DMS114 treated with DMSO at 0.1 percent for 48 hours (cell line): ENCODE data around the gene PTPRK.

Source experiments
- DNase-seq: peaks from one replicate; lab custom pipeline; 2025; ENCODE audit not compliant: unreplicated experiment; lab: John Stamatoyannopoulos, UW

Gene PTPRK

GRCh38 chr6:128208078-128208477 is 312.3 kb downstream of the PTPRK start:
- no peak for DNase-seq

GRCh38 chr6:128206610-128207426 is 313.6 kb downstream of the PTPRK start:
- DNase-seq = no peak

- no peak for DNase-seq
Measured at GRCh38 chr6:128204616-128205015, 315.8 kb downstream of the PTPRK start.

GRCh38 chr6:128202169-128202765 is 318.1 kb downstream of the PTPRK start:
- DNase-seq = no peak

DNA sequence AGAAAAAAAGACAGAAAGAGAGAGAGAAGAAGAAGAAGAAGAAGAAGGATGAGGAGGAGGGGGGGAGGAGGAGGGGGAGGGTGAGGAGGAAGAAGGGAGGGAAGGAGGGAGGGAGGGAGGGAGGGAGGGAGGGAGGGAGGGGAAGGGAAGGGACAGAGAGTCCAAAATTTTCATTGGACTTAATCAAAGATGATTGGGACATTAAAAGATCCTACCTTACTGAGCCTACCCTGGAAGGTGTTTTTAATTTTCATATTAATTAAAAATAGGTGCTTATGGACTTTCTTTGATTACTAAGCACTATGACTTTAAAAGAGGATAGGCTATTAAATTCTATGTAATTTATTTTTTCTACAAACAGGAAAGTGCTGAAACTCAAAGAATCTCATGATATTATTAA is 319.6 kb downstream of the PTPRK start:
- DNase-seq = no peak

DNA sequence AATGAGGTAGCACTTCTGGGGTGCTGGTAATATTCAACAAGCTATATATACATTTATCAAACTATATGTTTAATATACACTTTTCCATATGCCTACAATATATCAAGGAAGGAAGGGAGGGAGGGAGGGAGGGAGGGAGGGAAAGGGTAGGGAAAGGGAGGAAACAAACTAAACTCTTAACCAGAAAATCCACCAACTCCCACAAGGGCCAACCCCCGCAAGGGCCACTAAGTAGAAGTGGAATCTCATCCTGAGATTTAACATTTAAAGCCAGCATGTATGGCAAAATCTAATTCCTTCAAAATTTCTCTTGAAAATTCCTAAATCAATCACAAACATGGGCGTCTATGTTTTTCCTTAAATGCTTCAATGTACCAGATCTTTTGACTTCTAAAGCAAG is 320.9 kb downstream of the PTPRK start:
- DNase-seq = no peak

- no peak for DNase-seq
Measured at GRCh38 chr6:128192972-128193371, 327.4 kb downstream of the PTPRK start.

DNA sequence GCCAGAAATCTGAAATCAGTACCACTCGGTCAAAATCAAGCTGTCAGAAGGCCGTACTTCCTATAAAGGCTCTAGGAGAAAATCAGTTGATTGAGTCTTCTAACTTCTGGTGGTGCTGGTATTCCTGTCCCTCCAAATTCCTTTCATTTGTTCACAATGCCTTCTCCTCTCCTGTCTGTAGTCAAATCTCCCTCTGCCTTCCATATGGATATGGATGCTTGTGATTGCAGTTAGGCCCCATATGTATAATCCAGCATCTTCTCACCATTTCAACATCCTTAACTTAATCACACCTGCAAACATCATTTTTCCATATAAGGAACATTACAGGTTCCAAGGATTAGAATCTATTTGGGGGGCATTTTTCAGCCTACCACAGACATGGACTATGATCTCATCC is 331.7 kb downstream of the PTPRK start:
- DNase-seq = no peak

DNA sequence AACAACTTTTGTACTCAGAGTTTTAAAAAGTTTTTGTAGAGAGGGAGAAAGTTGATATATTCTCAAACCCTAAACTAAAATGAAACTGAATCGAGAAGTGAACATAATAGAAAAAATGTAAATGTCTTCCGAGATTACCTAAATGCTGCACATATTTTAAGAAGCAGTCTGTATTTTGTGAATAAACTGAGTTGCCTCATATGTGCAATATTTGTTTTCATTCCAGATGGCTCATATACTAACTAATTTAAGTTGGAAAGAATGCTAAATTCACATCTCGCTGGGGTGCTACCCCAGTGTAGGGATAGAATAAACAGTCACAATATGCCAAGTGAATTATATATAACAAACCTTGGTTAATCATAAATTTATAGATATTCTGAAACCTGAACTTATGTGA is 333.7 kb downstream of the PTPRK start:
- DNase-seq = no peak

- no peak for DNase-seq
Measured at GRCh38 chr6:128179876-128180438, 340.4 kb downstream of the PTPRK start.

GRCh38 chr6:128174724-128175123 is 345.7 kb downstream of the PTPRK start:
- DNase-seq = no peak

- no peak for DNase-seq
Measured at GRCh38 chr6:128172752-128173682, 347.4 kb downstream of the PTPRK start.

- no peak for DNase-seq
Measured at GRCh38 chr6:128172081-128172480, 348.3 kb downstream of the PTPRK start.

- DNase-seq = no peak
Measured at GRCh38 chr6:128171182-128171581, 349.2 kb downstream of the PTPRK start.

- no peak for DNase-seq
Measured at GRCh38 chr6:128168244-128168643, 352.2 kb downstream of the PTPRK start.

GRCh38 chr6:128167552-128167951 is 352.8 kb downstream of the PTPRK start:
- DNase-seq = no peak

DNA sequence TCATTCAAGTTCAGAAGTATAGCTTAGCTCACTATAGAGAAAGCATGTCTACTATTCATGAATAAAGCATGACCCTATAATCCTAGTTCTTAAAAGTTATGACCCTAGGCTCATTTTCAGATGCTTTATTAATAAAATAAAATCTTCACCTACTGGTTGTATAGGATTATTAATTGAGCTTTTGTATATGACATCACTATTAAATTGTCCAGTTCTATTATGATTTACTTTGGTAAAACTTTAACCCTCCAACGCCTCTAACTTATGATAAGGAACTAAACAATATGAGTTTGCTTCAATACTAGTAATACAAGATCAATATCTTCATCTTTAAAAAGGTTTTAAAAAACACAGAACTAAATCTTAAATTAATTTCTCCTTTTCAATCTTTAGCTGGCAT is 356.1 kb downstream of the PTPRK start:
- no peak for DNase-seq

DNA sequence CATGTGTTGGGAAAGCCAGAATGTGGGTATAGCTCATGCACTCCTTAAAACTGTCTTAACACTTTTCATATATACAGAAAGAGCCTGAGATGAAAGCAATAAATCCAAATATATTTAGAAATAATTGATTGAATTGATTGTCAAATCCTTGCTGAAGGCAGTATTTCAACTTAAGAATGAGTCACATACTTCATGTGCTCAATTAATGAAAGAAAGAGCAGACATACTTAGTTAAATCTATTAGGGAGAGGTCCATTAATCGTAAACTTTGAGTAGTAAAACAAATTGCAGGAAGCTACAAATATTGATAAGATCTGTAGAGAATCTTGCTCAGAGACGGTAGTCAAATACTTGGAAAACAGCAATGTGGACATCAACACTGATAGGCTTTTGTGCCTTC is 358.0 kb downstream of the PTPRK start:
- no peak for DNase-seq

- no peak for DNase-seq
Measured at GRCh38 chr6:128161839-128162238, 358.6 kb downstream of the PTPRK start.

DNA sequence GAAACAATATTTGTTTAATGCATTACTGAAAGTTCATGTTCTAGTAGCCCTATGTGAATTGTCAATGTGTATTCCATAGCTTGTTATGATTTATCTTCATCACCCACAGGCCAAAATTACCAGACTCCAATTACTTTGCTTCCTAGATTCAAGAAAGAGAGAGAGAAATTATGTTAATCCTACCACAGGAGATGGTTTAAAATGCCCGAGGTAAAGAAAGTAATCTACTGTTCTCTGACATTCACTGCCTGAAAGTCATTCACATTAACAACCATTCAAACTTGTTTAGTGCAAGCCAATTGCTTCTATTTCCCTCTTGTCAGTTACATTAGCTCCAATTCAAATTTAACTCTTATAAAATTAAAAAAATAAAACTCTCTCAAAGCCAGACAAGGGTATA is 359.1 kb downstream of the PTPRK start:
- no peak for DNase-seq

DNA sequence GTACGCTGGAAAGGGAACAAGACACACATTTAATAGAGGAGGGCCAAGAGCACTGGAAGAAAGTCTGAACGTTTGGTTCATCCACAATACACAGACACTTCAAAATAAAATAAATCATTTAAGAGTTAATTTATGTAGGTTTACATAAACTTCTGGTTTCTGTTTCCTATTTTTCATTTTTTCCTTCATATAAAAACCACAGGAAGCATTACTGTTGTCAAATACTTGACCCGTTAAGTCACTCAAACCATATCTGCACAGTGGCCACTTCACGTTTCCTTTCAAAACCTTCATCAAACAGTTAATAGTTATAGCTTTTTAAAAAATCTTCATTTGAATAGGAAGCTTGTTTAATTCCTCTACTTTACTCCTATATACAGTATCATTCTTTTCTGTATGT is 361.9 kb downstream of the PTPRK start:
- no peak for DNase-seq
